Activated gamma-delta T cell treated with Interleukin-2 at 50 U/mL for 16 hours (primary cell): ENCODE measurements around the gene NBEAL1.
"Not testable (repeated sequence)": the region's sequence is repeated elsewhere in the genome, so short reads cannot be mapped to it uniquely, and the experiment has no call there.

Experiments used
- DNase-seq: peaks from one replicate; pipeline ENCODE4 v3.0.0-alpha.2; 2020

Gene NBEAL1

DNA sequence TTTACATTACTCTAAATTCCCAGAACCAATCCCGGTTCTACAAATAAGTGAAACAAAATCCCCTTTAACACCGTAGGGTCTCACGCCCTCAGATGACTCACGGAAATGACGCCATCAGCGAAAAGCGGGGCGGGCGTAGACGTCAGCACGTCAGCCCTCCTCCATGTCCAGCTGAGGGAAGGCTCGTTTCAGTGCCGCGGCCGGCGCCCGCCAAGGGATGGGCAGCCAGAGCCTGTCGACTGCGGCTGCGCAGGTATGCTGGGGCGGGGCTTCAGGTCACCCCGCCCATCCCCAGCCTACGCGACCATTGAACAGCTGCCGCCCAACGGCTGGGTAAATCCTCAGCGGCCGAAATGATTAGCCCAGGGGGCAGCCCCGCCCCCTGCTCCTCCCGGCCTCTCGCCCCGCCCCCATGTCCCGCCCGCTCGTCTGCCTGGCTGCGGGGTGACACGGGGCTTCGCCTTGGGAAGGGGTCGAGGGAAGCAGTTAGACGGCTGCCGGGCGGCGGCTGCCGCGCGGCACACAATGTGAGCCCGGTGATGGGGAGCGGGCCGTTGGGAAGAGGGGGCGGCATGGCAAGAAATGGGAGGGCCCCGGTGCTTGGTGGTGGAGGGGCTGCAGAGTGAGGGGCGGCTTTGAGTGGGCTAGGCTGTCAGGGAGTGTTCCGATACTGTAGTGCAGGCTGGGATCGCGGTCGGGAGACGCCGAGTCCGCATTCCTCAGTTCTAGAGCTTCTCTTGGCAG, at the start of gene NBEAL1:
NBEAL1 (plus strand) TSS at position 420 of the 744 bp plus-strand sequence. CDS start 1,510 bp downstream, outside the sequence.
- peak; percentile 96 for DNase-seq

- DNase-seq, result no peak
Measured at GRCh38 chr2:202965810-202966460, 48.7 kb upstream of the NBEAL1 start.

- DNase-seq, result not testable (repeated sequence)
Measured at GRCh38 chr2:202969404-202969803, 45.3 kb upstream of the NBEAL1 start.

DNA sequence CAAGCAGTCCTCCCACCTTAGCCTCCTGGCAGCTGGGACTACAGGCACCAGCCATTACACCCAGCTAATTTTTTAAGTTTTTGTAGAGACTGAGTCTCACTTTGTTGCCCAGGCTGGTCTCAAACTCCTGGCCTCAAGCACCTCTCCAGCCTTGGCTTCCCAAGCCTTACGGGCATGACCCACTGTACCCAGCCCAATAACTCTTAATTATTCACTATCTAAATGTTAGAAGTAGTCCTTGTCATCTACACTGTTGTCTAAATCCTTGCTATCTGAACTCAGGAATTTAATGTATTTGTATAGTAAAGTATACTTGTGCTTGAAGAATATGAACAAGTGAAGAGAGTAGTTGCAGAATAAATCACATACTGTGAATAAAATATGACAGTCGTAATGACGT, 37.9 kb upstream of the NBEAL1 start:
- no peak for DNase-seq

DNA sequence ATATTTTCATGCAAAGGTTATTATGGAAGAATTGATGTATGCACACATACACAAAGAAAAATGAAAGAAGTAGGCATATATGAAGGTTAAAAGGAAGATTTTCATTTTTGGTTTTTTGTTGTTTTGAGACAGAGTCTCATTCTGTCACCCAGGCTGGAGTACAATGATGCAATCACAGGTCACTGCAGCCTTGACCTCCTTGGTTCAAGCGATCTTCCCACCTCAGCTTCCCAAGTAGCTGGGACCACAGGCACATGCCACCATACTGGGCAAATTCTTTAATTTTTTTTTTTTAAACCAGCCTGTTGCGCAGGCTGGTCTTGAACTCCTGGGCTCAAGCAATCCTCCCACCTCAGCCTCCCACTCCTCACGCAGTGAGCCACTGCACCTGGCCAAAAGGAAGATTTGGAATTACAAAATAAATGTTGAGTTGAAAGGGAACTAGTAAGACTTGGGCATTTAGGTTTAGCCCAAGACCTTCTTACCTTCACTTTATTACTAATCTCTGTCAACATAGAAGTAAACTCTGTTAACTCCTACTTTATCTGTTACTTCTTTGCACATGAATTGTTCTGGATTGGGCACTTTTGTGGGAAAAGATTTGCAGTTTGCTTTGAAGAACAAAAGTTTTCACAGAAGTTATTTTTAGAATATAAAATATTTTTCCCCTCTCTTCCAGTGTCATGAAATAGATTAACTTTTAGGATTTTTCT, 31.7 kb upstream of the NBEAL1 start:
- DNase-seq, result no peak

GRCh38 chr2:202989749-202990148, 24.9 kb upstream of the NBEAL1 start:
- DNase-seq, result no peak

DNA sequence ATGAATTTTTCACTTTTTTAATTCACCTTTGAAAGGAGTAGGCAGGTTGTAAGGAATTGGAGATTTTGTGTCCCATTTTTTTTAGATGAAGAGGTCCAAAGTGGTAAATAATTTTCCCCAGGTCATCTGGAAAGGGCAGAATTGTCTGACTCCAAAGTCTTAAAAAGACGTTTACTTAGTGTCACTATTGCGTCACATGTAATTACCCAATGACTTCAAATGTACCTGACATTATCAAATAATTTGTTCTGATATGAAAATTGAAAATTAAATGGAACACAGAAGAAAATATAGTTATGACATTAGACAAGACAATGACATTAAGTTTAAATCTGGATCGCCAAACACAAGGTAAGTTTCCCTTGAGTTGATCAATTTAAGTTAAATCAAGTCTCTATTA, 24.2 kb upstream of the NBEAL1 start:
- DNase-seq, result no peak

DNA sequence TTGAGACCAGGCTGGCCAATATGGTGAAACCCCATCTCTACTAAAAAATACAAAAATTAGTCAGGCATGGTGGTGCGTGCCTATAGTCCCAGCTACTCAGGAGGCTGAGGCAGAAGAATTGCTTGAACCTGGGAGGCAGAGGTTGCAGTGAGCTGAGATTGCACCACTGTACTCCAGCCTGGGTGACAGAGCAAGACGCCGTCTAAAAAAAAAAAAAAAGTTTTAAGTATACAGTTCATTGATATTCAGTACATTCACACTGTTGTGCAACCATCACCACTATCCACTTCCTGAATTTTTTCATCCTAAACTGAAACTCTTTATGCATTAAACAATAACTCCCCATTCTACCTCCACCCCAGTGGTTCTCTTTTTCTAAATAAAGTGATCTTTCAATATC, 17.6 kb upstream of the NBEAL1 start:
- not testable (repeated sequence) for DNase-seq

- no peak for DNase-seq
Measured at GRCh38 chr2:203002054-203002821, 12.4 kb upstream of the NBEAL1 start.

- no peak for DNase-seq
Measured at GRCh38 chr2:203003716-203004115, 11.0 kb upstream of the NBEAL1 start.

DNA sequence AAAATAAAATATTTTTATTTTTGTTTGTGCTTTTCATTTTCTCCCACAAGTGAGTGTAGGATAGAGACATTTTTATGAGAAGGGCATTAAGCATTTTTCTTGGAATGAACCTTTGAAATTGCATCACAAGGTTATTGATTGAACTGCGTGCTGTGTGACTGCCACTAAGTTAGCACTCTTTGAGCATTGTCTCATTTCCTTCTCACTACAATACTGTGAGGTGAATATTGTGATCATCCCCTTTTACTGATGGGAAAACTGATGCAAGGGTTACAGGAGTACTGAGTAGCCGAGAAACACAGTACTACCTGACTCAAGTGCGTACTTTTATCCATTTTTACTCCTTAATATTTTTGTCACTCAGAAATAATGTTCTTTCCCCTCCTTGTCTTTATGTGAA, 2.0 kb downstream of the NBEAL1 start:
- DNase-seq, result no peak

DNA sequence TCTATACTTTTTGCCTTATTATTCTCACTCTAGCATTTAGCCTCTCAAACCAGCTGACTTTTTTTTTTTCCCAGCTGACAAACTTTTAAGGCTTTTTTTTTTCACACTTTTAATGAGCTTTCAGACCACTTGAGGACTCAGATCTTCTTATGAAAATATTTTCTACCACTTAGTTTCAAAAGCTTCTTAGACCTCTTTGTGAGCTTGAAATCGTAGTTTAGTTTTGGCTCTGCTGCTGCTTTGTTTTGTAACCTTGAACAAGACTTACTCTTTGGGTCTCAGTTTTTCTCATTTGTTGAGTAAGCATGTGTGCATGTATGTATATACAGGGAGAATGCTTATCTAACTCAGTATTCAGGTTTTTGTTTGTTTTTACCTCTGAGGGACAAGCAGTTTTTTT, 3.5 kb downstream of the NBEAL1 start:
- DNase-seq, result no peak

- no peak for DNase-seq
Measured at GRCh38 chr2:203019142-203019541, 4.5 kb downstream of the NBEAL1 start.

DNA sequence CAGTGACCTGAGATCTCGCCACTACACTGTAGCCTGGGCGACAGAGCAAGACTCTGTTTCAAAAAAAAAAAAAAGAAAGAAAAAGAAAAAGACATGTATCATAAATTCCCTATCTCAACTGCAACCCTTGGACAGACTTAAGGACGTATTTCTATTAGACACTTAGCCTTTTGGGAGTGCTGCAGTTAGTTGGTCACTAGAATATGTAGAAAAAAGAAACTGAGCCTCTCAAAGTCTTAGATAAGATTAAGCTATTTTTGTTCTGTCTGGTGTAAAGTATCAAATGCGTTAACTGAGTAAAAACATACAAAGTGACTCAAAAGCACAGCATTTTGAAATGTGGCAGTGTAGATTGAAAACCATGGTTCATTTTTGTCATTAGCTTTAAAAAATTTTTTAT, 7.3 kb downstream of the NBEAL1 start:
- DNase-seq, result no peak

DNA sequence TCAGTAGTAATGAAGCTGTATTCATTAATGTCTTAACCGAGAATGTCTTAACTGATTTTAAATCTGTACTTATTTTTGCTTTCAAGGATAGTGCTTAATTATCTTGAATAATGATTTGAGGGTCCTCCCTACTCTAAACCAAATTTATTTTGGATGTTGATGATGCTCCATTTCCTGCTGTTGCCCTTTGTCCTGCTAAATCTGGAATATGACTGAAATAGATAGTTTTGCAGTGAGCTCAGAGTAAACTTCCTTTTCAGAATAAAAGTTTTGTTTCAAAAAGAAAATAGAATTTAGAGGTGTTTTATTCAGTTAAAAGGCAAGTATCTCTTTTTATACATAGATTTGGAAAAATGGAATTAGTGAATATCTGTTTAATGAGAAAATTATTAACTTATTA, 8.1 kb downstream of the NBEAL1 start:
- DNase-seq, result no peak

DNA sequence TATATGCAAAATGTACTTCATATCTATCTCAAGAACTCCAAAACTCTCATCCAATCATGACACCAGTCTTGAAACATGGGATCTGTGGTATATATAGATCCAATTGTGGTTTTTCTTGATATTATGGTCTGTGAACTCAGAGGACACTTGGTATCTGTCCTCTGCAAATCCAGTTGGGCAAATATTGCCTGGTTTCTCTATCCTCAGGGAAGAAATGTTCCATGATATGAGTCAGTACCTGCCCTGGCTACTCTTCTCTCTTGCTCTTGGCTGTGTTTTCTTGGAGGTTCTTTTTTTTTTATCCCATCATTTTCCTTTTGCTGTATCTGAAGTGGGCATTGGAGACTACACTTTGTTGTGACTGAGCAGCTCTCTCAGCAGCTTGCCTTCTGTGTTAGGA, 10.9 kb downstream of the NBEAL1 start:
- DNase-seq, result no peak

- no peak for DNase-seq
Measured at GRCh38 chr2:203030545-203030944, 15.9 kb downstream of the NBEAL1 start.

DNA sequence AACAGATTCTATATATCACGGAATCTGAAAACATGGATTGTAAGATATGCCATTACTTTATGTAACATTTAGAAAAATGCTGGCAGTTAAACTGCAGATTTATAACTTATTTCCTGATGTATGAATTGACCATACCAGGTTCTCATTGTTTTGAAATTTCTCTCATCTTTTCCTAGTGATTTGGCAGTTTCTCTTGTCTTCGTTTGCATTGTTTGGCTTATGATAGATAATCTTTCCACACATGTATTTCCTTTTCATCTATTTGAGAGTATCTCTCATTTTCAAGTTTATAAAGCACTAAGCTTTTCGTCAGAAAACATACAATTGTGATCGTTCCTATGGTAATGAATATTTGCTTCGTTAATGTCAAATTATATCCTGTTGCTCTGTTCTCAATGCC, 16.3 kb downstream of the NBEAL1 start:
- DNase-seq, result no peak

DNA sequence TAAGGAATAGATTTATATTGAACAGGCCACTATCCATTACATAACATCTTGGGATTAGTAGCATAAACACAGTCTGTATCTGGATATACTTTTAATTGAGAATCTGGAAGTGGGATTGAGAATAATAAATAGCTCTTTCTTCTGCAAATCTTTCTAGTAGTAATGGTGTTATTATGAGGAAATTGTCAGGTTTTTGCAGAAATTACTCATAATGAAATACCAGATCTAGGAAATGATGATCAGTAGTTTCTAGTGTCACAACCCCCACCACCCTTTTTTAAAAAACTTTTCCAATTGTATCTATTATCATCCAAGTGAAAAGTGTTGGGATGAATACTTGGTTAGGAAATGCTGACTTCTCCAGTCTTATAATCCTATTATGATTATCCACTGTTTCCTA, 18.7 kb downstream of the NBEAL1 start:
- no peak for DNase-seq

GRCh38 chr2:203035879-203036470, 21.3 kb downstream of the NBEAL1 start:
- no peak for DNase-seq

GRCh38 chr2:203037026-203037425, 22.4 kb downstream of the NBEAL1 start:
- no peak for DNase-seq

DNA sequence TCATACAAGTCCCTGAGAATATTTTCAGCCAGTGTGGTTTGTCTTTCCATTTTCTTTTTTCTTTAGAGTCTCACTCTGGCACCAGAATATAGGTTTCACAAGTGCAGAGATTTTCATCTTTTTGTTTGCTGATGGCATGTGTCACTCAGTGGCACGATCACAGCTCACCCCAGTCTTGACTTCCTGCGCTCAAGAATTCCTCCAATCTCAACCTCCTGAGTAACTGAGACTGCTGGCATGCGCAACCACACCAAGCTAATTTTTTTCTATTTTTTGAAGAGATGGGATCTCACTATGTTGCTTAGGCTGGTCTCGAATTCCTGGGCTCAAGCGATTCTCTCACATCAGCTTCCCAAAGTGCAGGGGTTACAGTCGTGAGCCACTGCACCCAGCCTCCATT, 23.9 kb downstream of the NBEAL1 start:
- no peak for DNase-seq

DNA sequence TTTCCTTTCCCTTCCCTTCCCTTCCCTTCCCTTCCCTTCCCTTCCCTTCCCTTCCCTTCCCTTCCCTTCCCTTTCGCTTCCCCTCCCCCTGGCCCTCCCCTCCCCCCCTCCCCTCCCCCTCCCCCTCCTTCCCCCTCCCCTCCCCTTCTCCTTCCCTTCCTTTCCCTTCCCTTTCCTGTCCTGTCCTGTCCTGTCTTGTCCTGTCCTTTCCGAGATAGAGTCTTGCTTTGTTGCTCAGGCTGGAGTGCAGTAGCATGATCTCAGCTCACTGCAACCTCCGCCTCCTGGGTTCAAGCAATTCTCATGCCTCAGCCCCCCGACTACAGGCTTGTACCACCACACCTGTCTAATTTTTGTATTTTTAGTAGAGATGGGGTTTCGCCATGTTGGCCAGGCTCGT, 24.5 kb downstream of the NBEAL1 start:
- not testable (repeated sequence) for DNase-seq
